ENCODE measurements around the gene CLASP2.
"Not testable (repeated sequence)": the region's sequence is repeated elsewhere in the genome, so short reads cannot be mapped to it uniquely, and the experiment has no call there.

Gene CLASP2

GRCh38 chr3:33541918-33542317, 176.1 kb downstream of the CLASP2 start:
- no peak for DNase-seq (ENCODE audit: low spot score)

GRCh38 chr3:33538678-33539339, 179.2 kb downstream of the CLASP2 start:
- DNase-seq (ENCODE audit: low spot score), result no peak

- DNase-seq (ENCODE audit: low spot score), result no peak
These were observed 180.9 kb downstream of the CLASP2 start for GRCh38 chr3:33537133-33537532.

- DNase-seq (ENCODE audit: low spot score), result no peak
These were observed 191.3 kb downstream of the CLASP2 start for GRCh38 chr3:33526787-33527186.

GRCh38 chr3:33525232-33525631, 192.8 kb downstream of the CLASP2 start:
- no peak for DNase-seq (ENCODE audit: low spot score)

GRCh38 chr3:33523093-33523667, 194.9 kb downstream of the CLASP2 start:
- no peak for DNase-seq (ENCODE audit: low spot score)

GRCh38 chr3:33521736-33522135, 196.3 kb downstream of the CLASP2 start:
- no peak for DNase-seq (ENCODE audit: low spot score)

- no peak for DNase-seq (ENCODE audit: low spot score)
These were observed 204.7 kb downstream of the CLASP2 start for GRCh38 chr3:33513262-33513863.

GRCh38 chr3:33505027-33505426, 213.0 kb downstream of the CLASP2 start:
- no peak for DNase-seq (ENCODE audit: low spot score)

GRCh38 chr3:33496449-33496848, 221.6 kb downstream of the CLASP2 start:
- DNase-seq (ENCODE audit: low spot score), result no peak

- DNase-seq (ENCODE audit: low spot score), result no peak
These were observed 226.3 kb downstream of the CLASP2 start for GRCh38 chr3:33491721-33492120.

- DNase-seq (ENCODE audit: low spot score), result no peak
These were observed 227.3 kb downstream of the CLASP2 start for GRCh38 chr3:33490641-33491241.

GRCh38 chr3:33488683-33489082, 229.4 kb downstream of the CLASP2 start:
- no peak for DNase-seq (ENCODE audit: low spot score)

GRCh38 chr3:33488246-33488645, 229.8 kb downstream of the CLASP2 start:
- no peak for DNase-seq (ENCODE audit: low spot score)

- no peak for DNase-seq (ENCODE audit: low spot score)
These were observed 235.9 kb downstream of the CLASP2 start for GRCh38 chr3:33482111-33482521.

- DNase-seq (ENCODE audit: low spot score), result no peak
These were observed 243.2 kb downstream of the CLASP2 start for GRCh38 chr3:33474896-33475295.

GRCh38 chr3:33473813-33474212, 244.2 kb downstream of the CLASP2 start:
- no peak for DNase-seq (ENCODE audit: low spot score)

GRCh38 chr3:33467786-33468185, 250.3 kb downstream of the CLASP2 start:
- DNase-seq (ENCODE audit: low spot score), result no peak

GRCh38 chr3:33461097-33461496, 257.0 kb downstream of the CLASP2 start:
- DNase-seq (ENCODE audit: low spot score), result no peak

GRCh38 chr3:33459577-33459976, 258.5 kb downstream of the CLASP2 start:
- DNase-seq (ENCODE audit: low spot score), result not testable (repeated sequence)

- no peak for DNase-seq (ENCODE audit: low spot score)
These were observed 259.6 kb downstream of the CLASP2 start for GRCh38 chr3:33458446-33458845.

GRCh38 chr3:33456756-33457155, 261.3 kb downstream of the CLASP2 start:
- DNase-seq (ENCODE audit: low spot score), result no peak

GRCh38 chr3:33453331-33453761, 264.7 kb downstream of the CLASP2 start:
- no peak for DNase-seq (ENCODE audit: low spot score)
